Measurements from ENCODE around the gene MYO9A. TPM values are rescaled to one million over a fixed set of nuclear protein-coding genes. Genes with fewer than 3 reads are reported as not detected.
"Not testable (repeated sequence)": the region's sequence is repeated elsewhere in the genome, so short reads cannot be mapped to it uniquely, and the experiment has no call there.

Gene MYO9A
- total RNA-seq, 1 donor: 55.9 TPM

GRCh38 chr15:72112116-72112515 is 5.8 kb downstream of the MYO9A start:
- TF ChIP-seq CTCF (IDR thresholded peaks at IDR 0.05; ENCODE audit: insufficient read depth, low read length): no peak
- peak; percentile 59 for DNase-seq (ENCODE audit: low read depth)
- no peak overlapping the region for H3K4me3 ChIP-seq (ENCODE audit: low read depth, low read length)

GRCh38 chr15:72110355-72110754 is 7.6 kb downstream of the MYO9A start:
- no peak overlapping the region for H3K4me3 ChIP-seq (ENCODE audit: low read depth, low read length)
- no peak for TF ChIP-seq CTCF (IDR thresholded peaks at IDR 0.05; ENCODE audit: insufficient read depth, low read length)
- no peak for DNase-seq (ENCODE audit: low read depth)

GRCh38 chr15:72106068-72106467 is 11.9 kb downstream of the MYO9A start:
- DNase-seq (ENCODE audit: low read depth): no peak
- no peak overlapping the region for H3K4me3 ChIP-seq (ENCODE audit: low read depth, low read length)
- TF ChIP-seq CTCF (IDR thresholded peaks at IDR 0.05; ENCODE audit: insufficient read depth, low read length): no peak

GRCh38 chr15:72105111-72105510 is 12.8 kb downstream of the MYO9A start:
- no peak for DNase-seq (ENCODE audit: low read depth)
- H3K4me3 ChIP-seq (ENCODE audit: low read depth, low read length): no peak overlapping the region
- no peak for TF ChIP-seq CTCF (IDR thresholded peaks at IDR 0.05; ENCODE audit: insufficient read depth, low read length)

GRCh38 chr15:72100551-72100950 is 17.4 kb downstream of the MYO9A start:
- not testable (repeated sequence) for DNase-seq (ENCODE audit: low read depth); H3K4me3 ChIP-seq (ENCODE audit: low read depth, low read length)

- no peak overlapping the region for H3K4me3 ChIP-seq (ENCODE audit: low read depth, low read length)
- DNase-seq (ENCODE audit: low read depth): no peak
- no peak for TF ChIP-seq CTCF (IDR thresholded peaks at IDR 0.05; ENCODE audit: insufficient read depth, low read length)
Measured at GRCh38 chr15:72099155-72099554, 18.8 kb downstream of the MYO9A start.

GRCh38 chr15:72098040-72098439 is 19.9 kb downstream of the MYO9A start:
- no peak for TF ChIP-seq CTCF (IDR thresholded peaks at IDR 0.05; ENCODE audit: insufficient read depth, low read length)
- peak; percentile 27 for DNase-seq (ENCODE audit: low read depth)

More at GRCh38 chr15:72098040-72098439, 19.9 kb downstream of the MYO9A start:
- no peak overlapping the region for H3K4me3 ChIP-seq (ENCODE audit: low read depth, low read length)
